Measurements from ENCODE around the gene BLOC1S2. TPM values are rescaled to one million over a fixed set of nuclear protein-coding genes. Genes with fewer than 3 reads are reported as not detected.
A peak's percentile ranks its signal among the peaks of the same experiment; 100 is the strongest.

BLOC1S2 gene
- total RNA-seq = 10 to 100 TPM; 13.8 to 29.6 (median 19.3) TPM

DNA sequence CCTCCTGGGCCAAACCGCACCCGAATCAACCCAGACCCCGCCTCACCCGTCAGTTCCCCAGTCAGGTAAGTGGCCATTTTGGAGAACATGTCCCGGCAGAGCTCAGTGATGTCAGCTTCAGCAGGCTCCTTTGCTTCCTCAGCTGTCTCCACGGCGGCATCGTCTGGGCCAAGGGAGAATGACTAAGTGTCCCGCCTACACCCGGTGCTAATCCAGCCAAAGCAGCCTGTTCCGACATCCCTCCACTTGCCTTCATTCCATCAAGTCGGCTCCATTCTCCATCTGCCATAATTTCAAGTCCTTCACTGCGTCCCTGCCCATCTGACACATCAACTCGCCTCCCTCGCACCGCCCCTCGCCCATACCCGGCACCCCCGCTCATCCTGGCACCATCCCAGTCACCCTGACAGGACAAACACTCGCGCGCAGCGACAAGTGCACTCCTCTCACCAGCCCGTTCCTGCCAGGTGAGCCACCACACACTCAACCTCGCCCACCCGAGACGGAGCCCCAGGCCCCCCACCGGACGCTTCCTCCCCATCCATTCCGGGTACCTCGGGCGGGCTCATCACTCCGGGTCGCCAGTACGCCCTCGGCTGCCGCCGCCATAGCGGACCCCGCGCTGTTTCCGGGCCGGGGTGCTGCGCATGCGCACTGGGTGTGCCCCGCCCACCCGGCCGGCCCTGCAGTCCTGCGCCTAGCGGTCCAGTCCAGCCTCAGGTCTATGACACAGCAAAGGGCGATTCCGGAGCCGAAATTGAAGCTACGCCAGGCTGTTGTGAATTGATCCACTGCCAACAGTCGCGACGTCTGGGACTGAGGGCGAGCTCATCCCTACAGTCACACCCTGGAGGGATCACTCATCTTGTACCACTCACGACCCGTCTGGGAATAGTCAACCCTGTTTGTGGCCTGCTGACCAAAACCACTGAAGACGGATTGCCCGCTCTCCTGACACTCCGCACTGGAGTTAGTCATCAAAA, at the start of gene BLOC1S2:
TSS of gene BLOC1S2 (minus strand) at position 630 of the 983 bp plus-strand sequence. CDS start at position 609, 21 bp downstream.
- Histone ChIP-seq H3K27me3 (no peaks in the 10 kb centered on the region), H3K27ac (peak within 1 kb of the TSS; percentile 84 to 99 (median 96)), H3K36me3 (peaks cover 0 to 16% of the 10 kb centered on the region in 2 donors), H3K4me3 (peak within 1 kb of the TSS; percentile 62 to 93), H3K9me3 (no peaks in the 10 kb centered on the region), H3K4me1 (peaks cover 0 to 46% (median 8%) of the 10 kb centered on the region in 3 donors)
- WGBS, 2 donors (ENCODE audit: low coverage in 1 of 2) = 0 to 5% methylated on average over 11 to 20 of the region's 63 CpGs
- peak; percentile 97 for ATAC-seq
- TF ChIP-seq EP300 (IDR thresholded peaks at IDR 0.05) = no peak
- TF ChIP-seq POLR2AphosphoS5 (IDR thresholded peaks at IDR 0.05) = peak; percentile 79
- TF ChIP-seq POLR2A (IDR thresholded peaks at IDR 0.05) = peak; percentile 80 to 88
- TF ChIP-seq, protein P1, sequence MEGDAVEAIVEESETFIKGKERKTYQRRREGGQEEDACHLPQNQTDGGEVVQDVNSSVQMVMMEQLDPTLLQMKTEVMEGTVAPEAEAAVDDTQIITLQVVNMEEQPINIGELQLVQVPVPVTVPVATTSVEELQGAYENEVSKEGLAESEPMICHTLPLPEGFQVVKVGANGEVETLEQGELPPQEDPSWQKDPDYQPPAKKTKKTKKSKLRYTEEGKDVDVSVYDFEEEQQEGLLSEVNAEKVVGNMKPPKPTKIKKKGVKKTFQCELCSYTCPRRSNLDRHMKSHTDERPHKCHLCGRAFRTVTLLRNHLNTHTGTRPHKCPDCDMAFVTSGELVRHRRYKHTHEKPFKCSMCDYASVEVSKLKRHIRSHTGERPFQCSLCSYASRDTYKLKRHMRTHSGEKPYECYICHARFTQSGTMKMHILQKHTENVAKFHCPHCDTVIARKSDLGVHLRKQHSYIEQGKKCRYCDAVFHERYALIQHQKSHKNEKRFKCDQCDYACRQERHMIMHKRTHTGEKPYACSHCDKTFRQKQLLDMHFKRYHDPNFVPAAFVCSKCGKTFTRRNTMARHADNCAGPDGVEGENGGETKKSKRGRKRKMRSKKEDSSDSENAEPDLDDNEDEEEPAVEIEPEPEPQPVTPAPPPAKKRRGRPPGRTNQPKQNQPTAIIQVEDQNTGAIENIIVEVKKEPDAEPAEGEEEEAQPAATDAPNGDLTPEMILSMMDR (IDR thresholded peaks at IDR 0.05) = peak in 2 of 4 experiments; percentile 35 to 51

DNA sequence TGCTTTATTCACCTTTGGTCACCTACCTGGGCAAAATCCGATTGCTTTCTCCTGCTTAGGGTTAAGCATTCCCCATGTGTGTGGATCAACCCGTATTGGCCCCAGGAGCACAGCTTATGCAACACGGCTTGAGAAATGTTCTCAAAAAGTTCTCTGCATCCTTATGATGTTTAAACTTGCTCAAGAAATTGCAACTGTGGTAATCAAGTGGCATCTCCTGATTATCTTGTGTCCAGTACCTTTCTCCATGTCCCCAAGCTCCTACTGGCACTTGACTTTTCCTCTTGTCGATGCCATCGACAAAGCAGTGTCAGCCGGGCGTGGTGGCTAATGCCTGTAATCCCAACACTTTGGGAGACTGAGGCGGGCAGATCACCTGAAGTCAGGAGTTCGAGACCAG, 48.3 kb upstream of the BLOC1S2 start:
- H3K36me3 ChIP-seq = no peaks in the 10 kb centered on the region
- no peak for ATAC-seq
- peaks cover 52% of the 10 kb centered on the region for H3K27me3 ChIP-seq
- TF ChIP-seq POLR2AphosphoS5 (IDR thresholded peaks at IDR 0.05) (no peak), EP300 (IDR thresholded peaks at IDR 0.05) (no peak), POLR2A (IDR thresholded peaks at IDR 0.05) (no peak)
- TF ChIP-seq, protein P1 (IDR thresholded peaks at IDR 0.05) = no peak
- 60 to 77% methylated on average over 2 to 4 of the region's 9 CpGs for WGBS, 2 donors (ENCODE audit: low coverage in 1 of 2)
- no peak overlapping the region for H3K4me3 ChIP-seq
- no peaks in the 10 kb centered on the region for H3K4me1 ChIP-seq
- H3K9me3 ChIP-seq = no peaks in the 10 kb centered on the region
- H3K27ac ChIP-seq = no peak overlapping the region

DNA sequence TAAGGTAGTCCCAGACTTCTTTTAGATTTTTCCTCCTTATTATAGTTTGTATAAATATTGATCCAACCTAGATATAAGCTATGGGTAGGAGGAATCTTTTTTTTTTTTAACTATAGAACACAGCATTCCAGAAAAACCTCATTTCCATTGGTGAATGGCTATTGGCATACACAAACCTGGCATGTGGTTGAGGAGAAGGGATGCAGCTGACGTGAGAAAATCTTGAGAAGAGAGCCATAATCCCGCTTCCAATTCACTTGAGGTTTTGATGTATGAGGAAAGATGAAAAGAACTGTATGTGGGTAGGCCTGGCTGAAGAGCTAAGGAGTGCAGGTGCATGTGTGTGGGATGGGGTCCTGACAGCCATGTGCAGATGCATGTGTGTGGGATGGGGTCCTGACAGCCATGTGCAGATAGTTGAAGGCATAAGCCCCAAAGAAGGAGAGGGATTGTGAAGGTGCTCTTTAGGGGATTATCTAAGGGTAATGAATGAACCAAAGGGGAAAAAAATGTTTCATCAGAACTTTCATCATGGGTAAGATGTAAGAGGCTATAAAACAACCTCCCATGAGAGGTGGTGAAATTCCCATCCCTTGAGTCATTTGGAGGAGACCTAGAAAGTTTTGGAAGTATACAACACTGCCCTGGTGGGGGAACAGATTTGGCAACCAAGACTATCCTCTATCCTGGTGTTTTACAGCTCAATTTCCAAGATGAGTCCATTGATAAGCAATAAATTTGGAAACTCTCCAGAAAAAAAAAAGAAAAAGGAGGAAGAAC, 47.4 kb upstream of the BLOC1S2 start:
- TF ChIP-seq POLR2A (IDR thresholded peaks at IDR 0.05) (no peak), EP300 (IDR thresholded peaks at IDR 0.05) (no peak), POLR2AphosphoS5 (IDR thresholded peaks at IDR 0.05) (no peak)
- TF ChIP-seq, protein P1 (IDR thresholded peaks at IDR 0.05) = no peak
- H3K27me3 ChIP-seq = peaks cover 59% of the 10 kb centered on the region
- WGBS, 2 donors (ENCODE audit: low coverage in 1 of 2) = 37 to 64% methylated on average over 2 of the region's 2 CpGs

DNA sequence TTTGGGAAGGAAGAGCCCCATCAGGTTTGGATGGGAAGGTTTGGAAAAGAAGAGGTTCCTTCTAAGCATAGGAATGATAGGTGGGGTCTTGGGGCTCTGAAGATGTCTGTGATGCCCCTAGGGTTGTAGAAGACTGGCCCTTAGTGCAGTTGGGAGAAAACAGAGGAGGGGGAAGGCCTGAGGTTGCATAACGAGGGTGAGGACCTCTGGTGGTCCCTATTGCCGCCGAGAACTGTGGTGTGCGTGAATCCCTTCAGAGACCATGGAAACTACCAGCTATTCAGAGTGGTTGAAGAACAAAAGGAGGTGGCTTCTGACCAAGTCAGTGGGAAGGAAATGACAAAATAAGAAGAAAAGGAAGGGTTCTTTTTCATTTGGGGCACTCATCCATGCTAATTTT, 46.6 kb upstream of the BLOC1S2 start:
- H3K4me1 ChIP-seq = no peaks in the 10 kb centered on the region
- peaks cover 59% of the 10 kb centered on the region for H3K27me3 ChIP-seq
- 52 to 65% methylated on average over 4 of the region's 4 CpGs for WGBS, 2 donors (ENCODE audit: low coverage in 1 of 2)
- H3K4me3 ChIP-seq = no peak overlapping the region
- no peak overlapping the region for H3K27ac ChIP-seq
- TF ChIP-seq EP300 (IDR thresholded peaks at IDR 0.05) (no peak), POLR2A (IDR thresholded peaks at IDR 0.05) (no peak), POLR2AphosphoS5 (IDR thresholded peaks at IDR 0.05) (no peak)
- TF ChIP-seq, protein P1 (IDR thresholded peaks at IDR 0.05) = no peak
- ATAC-seq = no peak
- H3K36me3 ChIP-seq = no peaks in the 10 kb centered on the region
- no peaks in the 10 kb centered on the region for H3K9me3 ChIP-seq

More for the DNA sequence above, 47.4 kb upstream of the BLOC1S2 start:
- ATAC-seq = no peak
- Histone ChIP-seq H3K4me3 (no peak overlapping the region), H3K27ac (no peak overlapping the region), H3K4me1 (no peaks in the 10 kb centered on the region), H3K36me3 (no peaks in the 10 kb centered on the region), H3K9me3 (no peaks in the 10 kb centered on the region)
